ENCODE measurements around the gene TRPM4.

- TF ChIP-seq CTCF (IDR thresholded peaks at IDR 0.05) (no peak), ZFX (IDR thresholded peaks at IDR 0.05; ENCODE audit: borderline replicate concordance) (no peak)
Measured at GRCh38 chr19:49150944-49151243, 6.7 kb upstream of the TRPM4 start.

All from 22Rv1 (cell line).